Activated T-cell treated with anti-CD3 and anti-CD28 coated beads, Interleukin-2, amount 50 U/mL, for 24 hours (primary cell): ENCODE measurements around the gene PUDP.
"Not testable (repeated sequence)": the region's sequence is repeated elsewhere in the genome, so short reads cannot be mapped to it uniquely, and the experiment has no call there.

ENCODE experiments used
- DNase-seq: peaks from one replicate; pipeline ENCODE4 v3.0.0-alpha.2; 2020
- H3K27ac Mint-ChIP-seq: 2 replicates; pipeline ENCODE4 v1.8.0; 2020; ENCODE audit warnings: mild to moderate bottlenecking, mixed read lengths
- H3K27me3 Mint-ChIP-seq: 2 replicates; pipeline ENCODE4 v1.8.0; 2020; ENCODE audit warnings: mixed read lengths
- H3K36me3 Mint-ChIP-seq: 2 replicates; pipeline ENCODE4 v1.8.0; 2020; ENCODE audit warnings: low read depth, mixed read lengths
- H3K4me1 Mint-ChIP-seq: 2 replicates; pipeline ENCODE4 v1.8.0; 2020; ENCODE audit warnings: low read depth, mixed read lengths
- H3K4me3 Mint-ChIP-seq: 2 replicates; pipeline ENCODE4 v1.8.0; 2020; ENCODE audit warnings: mild to moderate bottlenecking, moderate library complexity, mixed read lengths
- H3K9me3 Mint-ChIP-seq: 2 replicates; pipeline ENCODE4 v1.8.0; 2020; ENCODE audit warnings: mixed read lengths

The PUDP gene

GRCh38 chrX:7061429-7061828, 86.5 kb downstream of the PUDP start:
- H3K4me1 Mint-ChIP-seq: peaks cover 54% of the 10 kb centered on the region
- H3K9me3 Mint-ChIP-seq: no peaks in the 10 kb centered on the region
- no peak overlapping the region for H3K4me3 Mint-ChIP-seq
- H3K36me3 Mint-ChIP-seq: peaks cover 86% of the 10 kb centered on the region
- H3K27ac Mint-ChIP-seq: no peak overlapping the region
- DNase-seq: no peak
- H3K27me3 Mint-ChIP-seq: no peaks in the 10 kb centered on the region

GRCh38 chrX:7060444-7060843, 87.5 kb downstream of the PUDP start:
- H3K36me3 Mint-ChIP-seq: peaks cover 91% of the 10 kb centered on the region
- no peak overlapping the region for H3K4me3 Mint-ChIP-seq
- no peak overlapping the region for H3K27ac Mint-ChIP-seq
- H3K4me1 Mint-ChIP-seq: peaks cover 58% of the 10 kb centered on the region
- H3K9me3 Mint-ChIP-seq: no peaks in the 10 kb centered on the region
- no peak for DNase-seq
- no peaks in the 10 kb centered on the region for H3K27me3 Mint-ChIP-seq

DNA sequence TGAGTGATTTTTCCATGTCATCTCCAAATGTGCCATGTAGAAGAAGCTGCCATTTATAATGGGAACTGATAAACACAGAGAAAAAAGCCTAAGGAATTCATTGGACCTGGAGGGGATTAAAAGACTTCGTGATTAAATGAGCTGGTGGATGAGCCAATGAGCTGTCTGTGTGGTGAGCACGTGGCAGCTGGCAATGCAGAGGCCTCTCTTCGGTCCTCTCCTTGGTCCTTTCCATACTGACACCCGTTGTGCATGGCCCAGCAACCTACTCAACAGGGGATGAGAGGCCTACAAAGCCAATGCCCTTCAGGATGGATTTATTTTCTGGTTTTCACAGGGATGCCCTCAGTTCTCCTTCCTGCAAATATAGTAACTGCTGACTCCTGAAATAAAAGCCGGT, 88.1 kb downstream of the PUDP start:
- no peak overlapping the region for H3K4me3 Mint-ChIP-seq
- peak overlapping the region; percentile 81 for H3K27ac Mint-ChIP-seq
- peaks cover 58% of the 10 kb centered on the region for H3K4me1 Mint-ChIP-seq
- DNase-seq: no peak
- no peaks in the 10 kb centered on the region for H3K27me3 Mint-ChIP-seq
- H3K36me3 Mint-ChIP-seq: peaks cover 89% of the 10 kb centered on the region
- no peaks in the 10 kb centered on the region for H3K9me3 Mint-ChIP-seq

DNA sequence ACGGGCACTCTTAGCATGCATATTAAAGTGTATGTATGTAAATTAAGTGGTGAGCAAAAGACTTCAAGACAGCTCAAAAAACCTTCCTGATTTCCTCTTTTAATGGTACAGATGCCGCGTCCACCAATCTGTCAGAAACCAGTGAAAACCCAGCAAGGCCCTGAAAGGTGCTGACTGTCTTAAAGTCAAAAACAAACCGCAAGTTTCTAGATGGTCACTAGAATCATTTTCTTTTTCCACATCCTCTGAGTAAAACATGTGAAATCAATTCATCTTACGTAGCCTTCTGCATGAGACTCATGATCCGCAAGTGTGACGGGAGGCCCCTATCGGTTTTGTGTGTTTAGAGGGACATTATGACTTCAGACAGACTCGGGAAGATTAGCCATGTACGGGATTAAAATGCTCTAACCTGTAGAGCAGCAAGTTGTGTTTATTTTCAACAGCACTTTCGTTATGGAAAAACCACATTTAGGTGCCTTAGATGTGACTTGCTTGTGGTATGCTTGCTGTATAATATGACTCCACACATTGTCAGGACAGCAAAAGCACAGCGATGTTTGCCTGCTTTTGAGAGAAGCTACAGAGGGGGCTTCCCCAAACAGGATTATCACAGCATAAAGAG, 88.6 kb downstream of the PUDP start:
- Mint-ChIP-seq H3K36me3 (peaks cover 91% of the 10 kb centered on the region), H3K27ac (peak overlapping the region; percentile 81), H3K4me1 (peaks cover 58% of the 10 kb centered on the region), H3K4me3 (no peak overlapping the region), H3K27me3 (no peaks in the 10 kb centered on the region), H3K9me3 (no peaks in the 10 kb centered on the region)
- no peak for DNase-seq

- H3K36me3 Mint-ChIP-seq: peaks cover 93% of the 10 kb centered on the region
- no peak for DNase-seq
- H3K27me3 Mint-ChIP-seq: no peaks in the 10 kb centered on the region
- H3K4me3 Mint-ChIP-seq: no peak overlapping the region
- no peaks in the 10 kb centered on the region for H3K9me3 Mint-ChIP-seq
- peaks cover 37% of the 10 kb centered on the region for H3K4me1 Mint-ChIP-seq
- no peak overlapping the region for H3K27ac Mint-ChIP-seq
Observed at GRCh38 chrX:7055386-7056137, 92.4 kb downstream of the PUDP start.

- no peak for DNase-seq
- Mint-ChIP-seq H3K27me3 (no peaks in the 10 kb centered on the region), H3K4me3 (no peak overlapping the region), H3K4me1 (peaks cover 26% of the 10 kb centered on the region), H3K36me3 (peaks cover 93% of the 10 kb centered on the region), H3K9me3 (no peaks in the 10 kb centered on the region), H3K27ac (no peak overlapping the region)
Observed at GRCh38 chrX:7054219-7055216, 93.4 kb downstream of the PUDP start.

DNA sequence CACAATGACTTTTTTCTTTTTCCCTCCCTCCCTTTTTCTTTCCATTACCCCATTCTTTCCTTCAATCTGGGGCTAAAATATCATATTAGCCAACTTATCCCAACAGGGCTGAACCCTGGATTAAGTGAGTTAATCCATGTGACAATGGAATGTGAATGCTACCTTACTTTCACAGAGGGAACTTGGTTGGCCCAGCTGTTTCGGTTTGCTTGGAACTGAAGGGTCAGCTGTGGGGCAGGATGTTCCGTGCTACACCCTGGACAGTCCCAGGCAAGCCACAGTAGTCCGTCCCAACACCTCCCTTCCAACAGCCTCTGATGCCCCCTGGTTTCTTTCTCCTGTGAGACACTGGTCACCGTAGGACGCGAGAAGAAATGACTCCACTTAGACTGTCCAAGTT, 95.4 kb downstream of the PUDP start:
- no peaks in the 10 kb centered on the region for H3K27me3 Mint-ChIP-seq
- no peaks in the 10 kb centered on the region for H3K9me3 Mint-ChIP-seq
- peaks cover 17% of the 10 kb centered on the region for H3K4me1 Mint-ChIP-seq
- no peak overlapping the region for H3K27ac Mint-ChIP-seq
- H3K36me3 Mint-ChIP-seq: peaks cover 87% of the 10 kb centered on the region
- no peak for DNase-seq
- H3K4me3 Mint-ChIP-seq: no peak overlapping the region

DNA sequence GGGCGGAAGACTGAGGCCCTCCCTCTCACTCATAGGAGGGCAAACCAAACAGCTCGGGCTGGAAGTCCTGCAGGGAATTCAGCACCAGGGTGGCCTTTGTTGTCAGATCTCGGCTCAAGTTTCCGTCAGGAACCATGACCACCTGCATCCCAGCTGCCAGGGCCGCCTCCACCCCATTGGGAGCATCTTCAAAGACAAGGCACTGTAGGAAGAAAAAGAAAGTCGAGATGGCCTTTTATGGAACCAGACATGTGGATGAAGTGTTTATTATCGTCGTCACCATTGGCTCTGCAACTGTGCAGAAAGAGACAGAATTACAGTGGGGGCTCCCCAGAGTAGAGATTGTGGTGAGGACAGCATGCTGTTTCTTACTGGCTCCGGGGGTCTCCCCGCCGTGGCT, 97.7 kb downstream of the PUDP start:
- H3K9me3 Mint-ChIP-seq: no peaks in the 10 kb centered on the region
- H3K4me1 Mint-ChIP-seq: peaks cover 5% of the 10 kb centered on the region
- H3K27me3 Mint-ChIP-seq: no peaks in the 10 kb centered on the region
- peaks cover 80% of the 10 kb centered on the region for H3K36me3 Mint-ChIP-seq
- H3K4me3 Mint-ChIP-seq: no peak overlapping the region
- no peak for DNase-seq
- H3K27ac Mint-ChIP-seq: no peak overlapping the region

GRCh38 chrX:7047951-7048350, 100.0 kb downstream of the PUDP start:
- Mint-ChIP-seq H3K9me3 (no peaks in the 10 kb centered on the region), H3K27me3 (no peaks in the 10 kb centered on the region), H3K4me3 (no peak overlapping the region), H3K4me1 (peaks cover 5% of the 10 kb centered on the region), H3K36me3 (peaks cover 77% of the 10 kb centered on the region), H3K27ac (no peak overlapping the region)
- no peak for DNase-seq

- no peaks in the 10 kb centered on the region for H3K27me3 Mint-ChIP-seq
- peaks cover 3% of the 10 kb centered on the region for H3K4me1 Mint-ChIP-seq
- H3K36me3 Mint-ChIP-seq: peaks cover 63% of the 10 kb centered on the region
Observed at GRCh38 chrX:7045238-7045955, 102.6 kb downstream of the PUDP start.

DNA sequence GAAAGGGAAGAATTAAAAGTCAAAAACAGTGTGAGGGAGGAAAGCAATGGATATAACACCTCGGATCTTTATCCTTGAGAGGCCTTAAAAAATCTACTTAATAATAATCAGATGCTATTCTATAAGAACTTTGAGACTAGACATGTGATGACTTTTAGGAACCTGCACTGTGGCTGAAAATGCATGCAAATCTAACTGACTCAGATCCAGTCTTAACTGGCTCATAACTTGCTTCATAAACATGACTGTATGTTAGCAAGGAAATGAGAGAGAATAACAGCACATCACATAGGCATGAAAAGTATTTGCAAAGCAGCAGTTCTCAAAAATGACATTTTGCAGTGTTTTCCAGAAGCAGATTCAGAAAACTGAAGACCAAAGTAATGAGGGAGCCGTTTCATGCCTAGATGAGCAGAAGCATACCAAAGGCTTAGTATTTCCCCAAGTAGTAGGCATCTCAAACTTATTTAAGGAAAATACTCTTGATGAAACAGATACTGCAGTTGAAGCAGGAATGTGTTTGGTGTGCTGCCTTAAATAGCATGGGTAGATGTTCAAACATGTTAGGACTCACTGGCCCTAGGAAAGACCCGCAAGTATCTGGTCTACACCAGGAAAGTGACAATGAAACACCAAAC, 104.0 kb downstream of the PUDP start:
- H3K27ac Mint-ChIP-seq, H3K27me3 Mint-ChIP-seq, DNase-seq, H3K4me1 Mint-ChIP-seq, H3K4me3 Mint-ChIP-seq, H3K9me3 Mint-ChIP-seq: not testable (repeated sequence)
- H3K36me3 Mint-ChIP-seq: peaks cover 48% of the 10 kb centered on the region

More at GRCh38 chrX:7045238-7045955, 102.6 kb downstream of the PUDP start:
- DNase-seq: no peak
- Mint-ChIP-seq H3K9me3 (peaks cover 4% of the 10 kb centered on the region), H3K4me3 (no peak overlapping the region), H3K27ac (no peak overlapping the region)

GRCh38 chrX:7028246-7028645, 119.7 kb downstream of the PUDP start:
- Mint-ChIP-seq H3K36me3 (no peaks in the 10 kb centered on the region), H3K9me3 (no peaks in the 10 kb centered on the region), H3K4me1 (no peaks in the 10 kb centered on the region), H3K27me3 (no peaks in the 10 kb centered on the region), H3K4me3 (no peak overlapping the region), H3K27ac (no peak overlapping the region)
- no peak for DNase-seq

DNA sequence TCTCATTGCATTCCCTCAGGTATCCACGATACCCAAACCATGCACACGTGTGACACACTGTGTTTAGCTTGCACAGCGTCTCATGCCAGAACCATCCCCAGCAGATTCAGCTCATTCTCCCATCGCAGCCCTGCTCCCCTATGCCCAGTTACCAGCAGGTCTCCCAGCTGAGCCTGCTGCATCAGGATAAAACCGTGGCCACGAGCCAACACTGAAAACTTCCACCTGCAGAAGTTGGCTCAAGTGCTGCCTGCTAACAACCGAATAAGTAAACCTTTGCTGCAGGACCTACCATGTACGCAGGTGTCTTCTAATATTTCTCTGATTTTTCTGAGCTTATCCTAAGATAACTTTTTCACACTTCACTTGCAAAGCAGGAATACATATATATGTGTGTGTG, 120.9 kb downstream of the PUDP start:
- H3K36me3 Mint-ChIP-seq: no peaks in the 10 kb centered on the region
- no peak for DNase-seq
- no peak overlapping the region for H3K27ac Mint-ChIP-seq
- H3K4me3 Mint-ChIP-seq: no peak overlapping the region
- H3K27me3 Mint-ChIP-seq: no peaks in the 10 kb centered on the region
- H3K4me1 Mint-ChIP-seq: no peaks in the 10 kb centered on the region
- H3K9me3 Mint-ChIP-seq: no peaks in the 10 kb centered on the region

DNA sequence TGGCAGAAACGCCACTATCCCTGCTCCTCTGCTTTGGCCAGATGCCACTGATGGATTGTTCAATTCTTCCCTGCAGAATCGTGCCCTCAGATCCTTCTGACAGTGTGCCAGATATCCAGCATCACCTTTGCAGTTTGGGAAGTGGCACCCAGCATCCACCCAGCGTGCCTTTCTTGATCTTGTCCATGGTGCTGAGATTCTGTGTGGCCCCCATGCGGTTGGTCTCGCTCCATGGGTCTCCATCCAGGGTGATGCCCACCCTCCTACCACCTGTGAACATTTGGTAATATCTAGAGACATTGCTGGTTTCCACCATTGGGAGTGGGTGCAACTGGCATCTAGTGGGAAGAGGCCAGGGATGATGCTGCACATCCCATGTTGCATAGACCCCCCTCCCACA, 121.6 kb downstream of the PUDP start:
- not testable (repeated sequence) for H3K36me3 Mint-ChIP-seq, H3K4me3 Mint-ChIP-seq, H3K27me3 Mint-ChIP-seq, H3K27ac Mint-ChIP-seq, DNase-seq, H3K4me1 Mint-ChIP-seq, H3K9me3 Mint-ChIP-seq
